ENCODE measurements around the gene AGBL1. TPM values are rescaled to one million over a fixed set of nuclear protein-coding genes. Genes with fewer than 3 reads are reported as not detected.

AGBL1 gene
- total RNA-seq, 4 donors from 2014 or later = 0.32 to 0.40 TPM; not detected in 2

- no peaks in the 10 kb centered on the region for H3K27me3 ChIP-seq
- H3K4me1 ChIP-seq = no peaks in the 10 kb centered on the region
- TF ChIP-seq POLR2AphosphoS5 (IDR thresholded peaks at IDR 0.05) (no peak), EP300 (IDR thresholded peaks at IDR 0.05; ENCODE audit: low read depth) (no peak), POLR2A (IDR thresholded peaks at IDR 0.05) (no peak), CTCF (IDR thresholded peaks at IDR 0.05) (no peak)
- 0 to 5% methylated on average over 1 of the region's 1 CpG for WGBS, 2 donors (ENCODE audit: low coverage in 1 of 2)
- no peaks in the 10 kb centered on the region for H3K9me3 ChIP-seq
- intact Hi-C loops (cut with DNase I; ENCODE audit: low total_unique reads) (no loop called here), in situ Hi-C loops (cut with MboI; ENCODE audit: low pct_ligation_motif_present in 1 of 4, low pct_unique_long_range_greater_than_20kb in 1 of 4, low sequenced_read_pairs in 3 of 4) (no loop called here)
- DNase-seq = no peak
- no peak overlapping the region for H3K27ac ChIP-seq
- H3K36me3 ChIP-seq = no peaks in the 10 kb centered on the region
- no peak overlapping the region for H3K4me3 ChIP-seq
Measured at GRCh38 chr15:86483936-86484335, 404.3 kb downstream of the AGBL1 start.

- H3K27ac ChIP-seq = no peak overlapping the region
- intact Hi-C loops (cut with DNase I; ENCODE audit: low total_unique reads) (no loop called here), in situ Hi-C loops (cut with MboI; ENCODE audit: low pct_ligation_motif_present in 1 of 4, low pct_unique_long_range_greater_than_20kb in 1 of 4, low sequenced_read_pairs in 3 of 4) (no loop called here)
- WGBS, 2 donors (ENCODE audit: low coverage in 1 of 2) = 40 to 65% methylated on average over 1 to 3 of the region's 3 CpGs
- TF ChIP-seq EP300 (IDR thresholded peaks at IDR 0.05; ENCODE audit: low read depth) = no peak
- TF ChIP-seq CTCF (IDR thresholded peaks at IDR 0.05) = no peak
- TF ChIP-seq POLR2AphosphoS5 (IDR thresholded peaks at IDR 0.05) = no peak
- TF ChIP-seq POLR2A (IDR thresholded peaks at IDR 0.05) = no peak
- H3K36me3 ChIP-seq = no peaks in the 10 kb centered on the region
- no peaks in the 10 kb centered on the region for H3K4me1 ChIP-seq
- no peaks in the 10 kb centered on the region for H3K9me3 ChIP-seq
- no peak for DNase-seq
- no peak overlapping the region for H3K4me3 ChIP-seq
- H3K27me3 ChIP-seq = no peaks in the 10 kb centered on the region
Measured at GRCh38 chr15:86488046-86488445, 408.4 kb downstream of the AGBL1 start.

GRCh38 chr15:86489981-86490380 is 410.3 kb downstream of the AGBL1 start:
- Histone ChIP-seq H3K36me3 (no peaks in the 10 kb centered on the region), H3K27ac (no peak overlapping the region), H3K4me1 (no peaks in the 10 kb centered on the region), H3K9me3 (no peaks in the 10 kb centered on the region), H3K27me3 (no peaks in the 10 kb centered on the region), H3K4me3 (no peak overlapping the region)
- TF ChIP-seq POLR2A (IDR thresholded peaks at IDR 0.05) = no peak
- TF ChIP-seq EP300 (IDR thresholded peaks at IDR 0.05; ENCODE audit: low read depth) = no peak
- no peak for TF ChIP-seq POLR2AphosphoS5 (IDR thresholded peaks at IDR 0.05)
- no peak for TF ChIP-seq CTCF (IDR thresholded peaks at IDR 0.05)
- intact Hi-C loops (cut with DNase I; ENCODE audit: low total_unique reads) = no loop called here
- in situ Hi-C loops (cut with MboI; ENCODE audit: low pct_ligation_motif_present in 1 of 4, low pct_unique_long_range_greater_than_20kb in 1 of 4, low sequenced_read_pairs in 3 of 4) = no loop called here
- 68 to 71% methylated on average over 5 of the region's 5 CpGs for WGBS, 2 donors (ENCODE audit: low coverage in 1 of 2)
- no peak for DNase-seq

- in situ Hi-C loops (cut with MboI; ENCODE audit: low pct_ligation_motif_present in 1 of 4, low pct_unique_long_range_greater_than_20kb in 1 of 4, low sequenced_read_pairs in 3 of 4) (no loop called here), intact Hi-C loops (cut with DNase I; ENCODE audit: low total_unique reads) (no loop called here)
- Histone ChIP-seq H3K4me3 (no peak overlapping the region), H3K36me3 (no peaks in the 10 kb centered on the region), H3K27me3 (no peaks in the 10 kb centered on the region), H3K4me1 (no peaks in the 10 kb centered on the region), H3K9me3 (no peaks in the 10 kb centered on the region), H3K27ac (no peak overlapping the region)
- DNase-seq = no peak
- TF ChIP-seq POLR2AphosphoS5 (IDR thresholded peaks at IDR 0.05) = no peak
- TF ChIP-seq EP300 (IDR thresholded peaks at IDR 0.05; ENCODE audit: low read depth) = no peak
- no peak for TF ChIP-seq CTCF (IDR thresholded peaks at IDR 0.05)
- TF ChIP-seq POLR2A (IDR thresholded peaks at IDR 0.05) = no peak
- 81 to 88% methylated on average over 2 of the region's 2 CpGs for WGBS, 2 donors (ENCODE audit: low coverage in 1 of 2)
Measured at GRCh38 chr15:86491118-86491517, 411.4 kb downstream of the AGBL1 start.

All from transverse colon (tissue), 4 donors.